Stimulated activated CD8-positive, alpha-beta memory T cell treated with anti-CD3 and anti-CD28 coated beads, Interleukin-15, amount 100 ng/mL, for 4 hours (primary cell): ENCODE measurements around the gene C9.
"Not testable (repeated sequence)": the region's sequence is repeated elsewhere in the genome, so short reads cannot be mapped to it uniquely, and the experiment has no call there.

Experiments
- DNase-seq, 2 donors: peaks; one replicate each; pipeline ENCODE4 v3.0.0-alpha.2; 2020; ENCODE audit warnings: low read depth in 2 of 2

The C9 gene

GRCh38 chr5:39328731-39329130 is 35.6 kb downstream of the C9 start:
- no peak for DNase-seq

- DNase-seq: no peak
Measured at GRCh38 chr5:39323542-39323941, 40.8 kb downstream of the C9 start.

- DNase-seq: no peak
Measured at GRCh38 chr5:39319395-39319794, 44.9 kb downstream of the C9 start.

GRCh38 chr5:39316464-39316863 is 47.8 kb downstream of the C9 start:
- DNase-seq: not testable (repeated sequence)

GRCh38 chr5:39315995-39316394 is 48.3 kb downstream of the C9 start:
- no peak for DNase-seq

GRCh38 chr5:39314591-39314990 is 49.7 kb downstream of the C9 start:
- DNase-seq: no peak

- DNase-seq: no peak
Measured at GRCh38 chr5:39309534-39309933, 54.8 kb downstream of the C9 start.

- DNase-seq: no peak
Measured at GRCh38 chr5:39302472-39302871, 61.8 kb downstream of the C9 start.

- DNase-seq: no peak
Measured at GRCh38 chr5:39301406-39301805, 62.9 kb downstream of the C9 start.

GRCh38 chr5:39299962-39300361 is 64.3 kb downstream of the C9 start:
- DNase-seq: no peak

GRCh38 chr5:39294736-39295135 is 69.6 kb downstream of the C9 start:
- DNase-seq: no peak

- DNase-seq: no peak
Measured at GRCh38 chr5:39284552-39284951, 79.7 kb downstream of the C9 start.

GRCh38 chr5:39283231-39283818 is 81.0 kb downstream of the C9 start:
- DNase-seq: peak in 1 of 2 donors; percentile 34

GRCh38 chr5:39282561-39282960 is 81.7 kb downstream of the C9 start:
- no peak for DNase-seq

GRCh38 chr5:39275865-39276264 is 88.4 kb downstream of the C9 start:
- not testable (repeated sequence) for DNase-seq

GRCh38 chr5:39274398-39275085 is 89.8 kb downstream of the C9 start:
- DNase-seq: no peak

GRCh38 chr5:39273314-39273954 is 90.9 kb downstream of the C9 start:
- no peak for DNase-seq

GRCh38 chr5:39272869-39273231 is 91.4 kb downstream of the C9 start:
- not testable (repeated sequence) for DNase-seq

GRCh38 chr5:39270225-39270848 is 94.0 kb downstream of the C9 start:
- no peak for DNase-seq

GRCh38 chr5:39267186-39267585 is 97.1 kb downstream of the C9 start:
- no peak for DNase-seq

- DNase-seq: no peak
Measured at GRCh38 chr5:39266442-39266841, 97.9 kb downstream of the C9 start.

- no peak for DNase-seq
Measured at GRCh38 chr5:39264528-39264927, 99.8 kb downstream of the C9 start.

- DNase-seq: no peak
Measured at GRCh38 chr5:39262981-39263380, 101.3 kb downstream of the C9 start.
